HepG2 (cell line): ENCODE results near the gene IKBKE. TPM values are rescaled to one million over a fixed set of nuclear protein-coding genes. Genes with fewer than 3 reads are reported as not detected.

Source experiments
- ATAC-seq: fragments of 200-7000 bp; cut with Tn5 transposase; 3 replicates; pipeline ENCODE4 v1.9.1; 2020; ENCODE audit warnings: mild to moderate bottlenecking, moderate library complexity
- BruUV-seq: library from RNA; stranded (reverse); fragments of 400-500 nt; replicated peaks from 2 replicates; lab custom pipeline; 2021; lab: Mats Ljungman, UMichigan
- CTCF ChIA-PET: fragments of 300-600 bp; formaldehyde crosslinking; extraction: SDS; loops from one replicate; lab custom pipeline; 2021; ENCODE audit warnings: low total read pairs, inconsistent platforms, low intra/inter-chr PET ratio; lab: Yijun Ruan, JAX
- POLR2A ChIA-PET: fragments of 350-600 bp; sonication (Branson Sonifier 250); formaldehyde crosslinking; loops from one replicate; lab custom pipeline; 2020; ENCODE audit warnings: antibody characterized with exemption, inconsistent platforms; lab: Yijun Ruan, JAX
- DNase-seq: peaks from one replicate; pipeline ENCODE4 v3.0.0-alpha.2; 2015; ENCODE audit warnings: low spot score
- FAIRE-seq: peaks from 3 replicates; lab custom pipeline; 2011; peaks lifted over from hg19 to GRCh38; lab: Jason Lieb, UNC
- H2AFZ ChIP-seq: one replicate; pipeline ENCODE4 v1.6.1; 2011; ENCODE audit warnings: low read length, inconsistent platforms
- H3K27ac ChIP-seq: fragments of 300-600 bp; 3 replicates; pipeline ENCODE4 v1.8.0; 2011; ENCODE audit warnings: mixed run types, mild to moderate bottlenecking, mixed read lengths, low read length, inconsistent platforms; ENCODE audit not compliant: insufficient read depth; ENCODE audit errors: extremely low read length
- H3K27me3 ChIP-seq, 2 experiments: fragments of 200-600 bp in 1 of 2; 2 replicates in 1 of 2; 3 replicates in 1 of 2; pipeline versions ENCODE4 v1.6.0 to v1.8.0; 2011; ENCODE audit warnings: low read length in 2 of 2, mild to moderate bottlenecking in 2 of 2, moderate library complexity in 2 of 2, inconsistent platforms in 1 of 2; ENCODE audit not compliant: insufficient read depth in 2 of 2, control insufficient read depth in 1 of 2
- H3K36me3 ChIP-seq, 2 experiments: fragments of 200-600 bp in 1 of 2; replicated peaks in 1 of 2; 2 replicates in 1 of 2; 3 replicates in 1 of 2; pipeline versions ENCODE4 v1.5.1 to v1.8.0; 2011; ENCODE audit warnings: low read length in 2 of 2, inconsistent platforms in 1 of 2; ENCODE audit not compliant: insufficient read depth in 2 of 2, control insufficient read depth in 1 of 2
- H3K4me1 ChIP-seq: 2 replicates; pipeline ENCODE4 v1.5.1; 2012; ENCODE audit warnings: low read length, inconsistent platforms; ENCODE audit not compliant: insufficient read depth
- H3K4me2 ChIP-seq: 2 replicates; pipeline ENCODE4 v1.6.0; 2011; ENCODE audit warnings: low read depth, low read length, inconsistent platforms
- H3K4me3 ChIP-seq, 3 experiments: fragments of 200-600 bp in 1 of 3; sonication (generic), shearing (Covaris generic) in 1 of 3; replicated peaks in 1 of 3; 2 replicates each; pipeline ENCODE4 v1.5.1; 2011 to 2016; ENCODE audit warnings: low read length in 3 of 3, inconsistent platforms in 2 of 3, low read depth in 2 of 3, mild to moderate bottlenecking in 2 of 3, control low read depth in 1 of 3, mixed read lengths in 1 of 3; ENCODE audit not compliant: insufficient read depth in 1 of 3
- H3K79me2 ChIP-seq: one replicate; pipeline ENCODE4 v1.6.1; 2011; ENCODE audit warnings: low read length, inconsistent platforms; ENCODE audit not compliant: insufficient read depth
- H3K9ac ChIP-seq: 2 replicates; pipeline ENCODE4 v1.6.0; 2011; ENCODE audit warnings: mild to moderate bottlenecking, low read depth, low read length, inconsistent platforms; ENCODE audit not compliant: insufficient read depth
- H3K9me3 ChIP-seq: 2 replicates; pipeline ENCODE4 v1.5.1; 2012; ENCODE audit warnings: mild to moderate bottlenecking, low read length
- H4K20me1 ChIP-seq: 2 replicates; pipeline ENCODE4 v1.6.0; 2011; ENCODE audit warnings: inconsistent platforms, mild to moderate bottlenecking, low read length, moderate library complexity; ENCODE audit not compliant: insufficient read depth
- GLI4 ChIP-seq: sonication (generic); formaldehyde crosslinking; IDR thresholded peaks from 2 replicates; pipeline ENCODE4 v1.5.1; 2020; ENCODE audit warnings: missing genetic modification reagents, mild to moderate bottlenecking, moderate library complexity, borderline replicate concordance
- RXRA ChIP-seq: sonication (generic); formaldehyde crosslinking; IDR thresholded peaks from 2 replicates; pipeline ENCODE4 v1.5.1; 2020; ENCODE audit warnings: missing genetic modification reagents
- THAP7 ChIP-seq: sonication (generic); formaldehyde crosslinking; IDR thresholded peaks from 2 replicates; pipeline ENCODE4 v1.8.1; 2023; ENCODE audit warnings: mild to moderate bottlenecking, missing genetic modification reagents
- ZBTB40 ChIP-seq, 2 experiments: fragments of 450-650 bp in 1 of 2; sonication (generic) in 1 of 2; formaldehyde crosslinking in 1 of 2; IDR thresholded peaks; 2 replicates each; pipeline versions ENCODE4 v1.6.1 to v1.8.0; 2016 to 2022; ENCODE audit warnings: antibody characterized with exemption in 1 of 2, mild to moderate bottlenecking in 1 of 2, missing genetic modification reagents in 1 of 2
- ZHX1 ChIP-seq: sonication (generic); formaldehyde crosslinking; IDR thresholded peaks from 2 replicates; pipeline ENCODE4 v1.8.1; 2022; ENCODE audit warnings: low read depth, mild to moderate bottlenecking, missing genetic modification reagents
- ZNF766 ChIP-seq: sonication (generic); formaldehyde crosslinking; IDR thresholded peaks from 2 replicates; pipeline ENCODE4 v1.5.0; 2020; ENCODE audit warnings: missing genetic modification reagents, borderline replicate concordance
- WGBS: methylation state at CpG from one replicate; pipeline ENCODE4 v1.1.6; 2017; ENCODE audit warnings: low lambda C conversion rate; 5-methylcytosine and 5-hydroxymethylcytosine counted together
- in situ Hi-C: cut with HindIII; loops from 2 replicates; pipeline ENCODE4 v1.10.0; 2017; ENCODE audit warnings: low pct_unique_long_range_greater_than_20kb; ENCODE audit not compliant: extremely low pct_ligation_motif_present
- intact Hi-C: fragments of 100-400 bp; cut with micrococcal nuclease; formaldehyde crosslinking; loops from one replicate; pipeline ENCODE4 v1.10.0; 2022; ENCODE audit not compliant: unreplicated experiment
- polyA plus RNA-seq, 8 experiments: library from polyadenylated mRNA; depleted of rRNA in 3 of 8; stranded (reverse) in 7 of 8; unstranded in 1 of 8; fragments of >200 nt; fragmentation: Illumina TruSeq in 4 of 8; extraction: Trizol in 4 of 8; gene quantifications; 2 replicates each; pipeline versions ENCODE4 v1.2.1 to v1.2.3, GENCODE V29; 2011 to 2016; ENCODE audit warnings: low read depth in 4 of 8, missing spikeins in 1 of 8, mixed read lengths in 1 of 8; ENCODE audit not compliant: insufficient read depth in 1 of 8
- total RNA-seq, 5 experiments: library from RNA; depleted of rRNA; stranded (reverse); fragments of >200 nt; fragmentation: Illumina TruSeq; extraction: Trizol; gene quantifications; 2 replicates each; pipeline ENCODE4 v1.2.3, GENCODE V29; 2016; ENCODE audit warnings: low read depth in 1 of 5

Gene IKBKE
- total and polyA plus RNA-seq, 2 of the 13 experiments (the other 11 are each of a cell fraction or from before 2014, with no cell fraction given): 4.5 to 5.8 TPM

GRCh38 chr1:206453111-206453510 lies 17.2 kb upstream of the IKBKE start:
- H3K4me1 ChIP-seq: peaks cover 16% of the 10 kb centered on the region
- 99% methylated on average over 13 of the region's 13 CpGs for WGBS
- H3K36me3 ChIP-seq: peaks cover 17 to 54% of the 10 kb centered on the region in 2 experiments; a peak in 4 of 5 replicates
- H4K20me1 ChIP-seq: no peaks in the 10 kb centered on the region
- H2AFZ ChIP-seq: no peak overlapping the region
- H3K4me3 ChIP-seq: no peak overlapping the region
- no peak overlapping the region for H3K9ac ChIP-seq
- no peak for FAIRE-seq
- DNase-seq: no peak
- in situ Hi-C loops (no loop called here), intact Hi-C loops (no loop called here)
- no TSS peak for BruUV-seq
- no peak overlapping the region for H3K4me2 ChIP-seq
- no peaks in the 10 kb centered on the region for H3K27me3 ChIP-seq
- no peak for ATAC-seq
- ChIA-PET CTCF (no interaction called here), POLR2A (no interaction called here)
- H3K9me3 ChIP-seq: no peaks in the 10 kb centered on the region
- TF ChIP-seq THAP7 (CRISPR knock-in tag) (no peak), ZBTB40 (IDR thresholded peaks at IDR 0.05) (no peak), ZBTB40 (CRISPR knock-in tag; IDR thresholded peaks at IDR 0.05) (no peak), GLI4 (CRISPR knock-in tag) (no peak), ZNF766 (CRISPR knock-in tag) (no peak), RXRA (CRISPR knock-in tag) (no peak), ZHX1 (CRISPR knock-in tag) (no peak)
- no peaks in the 10 kb centered on the region for H3K79me2 ChIP-seq
- H3K27ac ChIP-seq: no peak overlapping the region
